Measurements from ENCODE around the gene HHIPL1. TPM values are rescaled to one million over a fixed set of nuclear protein-coding genes. Genes with fewer than 3 reads are reported as not detected.

HHIPL1 gene
- total RNA-seq, 2 experiments from 2014 or later, result not detected

DNA sequence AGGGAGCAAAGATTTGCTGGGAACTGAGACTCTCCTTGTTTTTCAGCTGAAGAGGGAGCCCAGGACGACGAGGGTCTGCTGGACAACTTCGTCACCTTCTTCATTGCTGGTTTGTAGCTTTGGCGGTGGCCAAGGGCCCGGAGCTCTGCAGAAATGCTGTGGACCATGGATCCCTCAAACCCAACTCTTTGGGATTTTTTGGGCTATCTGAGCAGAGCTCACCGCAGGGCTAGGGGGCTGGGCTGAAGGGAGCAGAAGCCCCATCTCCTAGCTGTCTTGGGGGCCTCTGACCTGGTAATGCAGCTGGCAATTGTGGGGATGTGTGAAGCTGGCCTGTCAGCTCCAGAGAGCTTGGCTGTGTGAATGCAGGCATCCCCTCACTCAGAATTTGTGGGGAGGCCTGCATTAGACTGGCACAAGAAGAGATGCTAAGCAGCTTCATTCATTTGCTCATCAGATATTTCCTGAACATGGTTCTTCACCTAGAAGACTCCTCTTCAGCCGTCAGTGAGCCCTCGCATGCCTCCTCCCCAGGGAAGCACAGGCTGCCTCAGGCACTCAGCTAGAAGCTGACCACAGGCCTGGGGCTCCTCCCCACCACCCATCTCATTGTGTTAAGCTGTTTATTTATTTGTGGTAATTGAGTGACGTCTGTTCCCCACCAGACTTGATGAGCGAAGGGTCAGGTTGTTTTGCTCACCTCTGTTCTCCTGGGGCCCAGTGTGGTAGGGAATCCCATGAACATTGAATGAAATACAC, 71.3 kb downstream of the HHIPL1 start:
- no peak overlapping the region for H3K27ac Mint-ChIP-seq
- H3K27ac ChIP-seq (ENCODE audit: low read depth in 1 of 2, low read length in 2 of 2), result no peak overlapping the region
- no peaks in the 10 kb centered on the region for H3K9me3 Mint-ChIP-seq
- intact Hi-C loops (cut with DNase I, micrococcal nuclease), result no loop called here
- ChIA-PET CTCF (no interaction called here), POLR2A (no interaction called here)
- no peaks in the 10 kb centered on the region for H3K9me3 ChIP-seq (ENCODE audit: control insufficient read depth in 1 of 2, insufficient read depth in 1 of 2, low read length in 2 of 2)
- peaks cover 10% of the 10 kb centered on the region for H3K27me3 Mint-ChIP-seq
- ATAC-seq (ENCODE audit: poor library complexity), result no peak
- peak in 1 of 14 experiments; percentile 15 for DNase-seq
- H3K36me3 Mint-ChIP-seq (ENCODE audit: low read depth), result no peaks in the 10 kb centered on the region
- TF ChIP-seq, protein P1, sequence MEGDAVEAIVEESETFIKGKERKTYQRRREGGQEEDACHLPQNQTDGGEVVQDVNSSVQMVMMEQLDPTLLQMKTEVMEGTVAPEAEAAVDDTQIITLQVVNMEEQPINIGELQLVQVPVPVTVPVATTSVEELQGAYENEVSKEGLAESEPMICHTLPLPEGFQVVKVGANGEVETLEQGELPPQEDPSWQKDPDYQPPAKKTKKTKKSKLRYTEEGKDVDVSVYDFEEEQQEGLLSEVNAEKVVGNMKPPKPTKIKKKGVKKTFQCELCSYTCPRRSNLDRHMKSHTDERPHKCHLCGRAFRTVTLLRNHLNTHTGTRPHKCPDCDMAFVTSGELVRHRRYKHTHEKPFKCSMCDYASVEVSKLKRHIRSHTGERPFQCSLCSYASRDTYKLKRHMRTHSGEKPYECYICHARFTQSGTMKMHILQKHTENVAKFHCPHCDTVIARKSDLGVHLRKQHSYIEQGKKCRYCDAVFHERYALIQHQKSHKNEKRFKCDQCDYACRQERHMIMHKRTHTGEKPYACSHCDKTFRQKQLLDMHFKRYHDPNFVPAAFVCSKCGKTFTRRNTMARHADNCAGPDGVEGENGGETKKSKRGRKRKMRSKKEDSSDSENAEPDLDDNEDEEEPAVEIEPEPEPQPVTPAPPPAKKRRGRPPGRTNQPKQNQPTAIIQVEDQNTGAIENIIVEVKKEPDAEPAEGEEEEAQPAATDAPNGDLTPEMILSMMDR (IDR thresholded peaks at IDR 0.05), result no peak
- peaks cover 0 to 3% of the 10 kb centered on the region in 2 experiments for H3K27me3 ChIP-seq (ENCODE audit: control insufficient read depth in 1 of 2, insufficient read depth in 2 of 2, low read length in 2 of 2)
- no peak overlapping the region for H3K4me3 ChIP-seq (ENCODE audit: low read length)
- H3K4me1 Mint-ChIP-seq (ENCODE audit: low read depth), result no peaks in the 10 kb centered on the region
- H3K36me3 ChIP-seq (ENCODE audit: insufficient read depth, low read length), result no peaks in the 10 kb centered on the region
- H3K4me3 Mint-ChIP-seq, result no peak overlapping the region
- H3K4me1 ChIP-seq (ENCODE audit: insufficient read depth, low read length), result no peaks in the 10 kb centered on the region

DNA sequence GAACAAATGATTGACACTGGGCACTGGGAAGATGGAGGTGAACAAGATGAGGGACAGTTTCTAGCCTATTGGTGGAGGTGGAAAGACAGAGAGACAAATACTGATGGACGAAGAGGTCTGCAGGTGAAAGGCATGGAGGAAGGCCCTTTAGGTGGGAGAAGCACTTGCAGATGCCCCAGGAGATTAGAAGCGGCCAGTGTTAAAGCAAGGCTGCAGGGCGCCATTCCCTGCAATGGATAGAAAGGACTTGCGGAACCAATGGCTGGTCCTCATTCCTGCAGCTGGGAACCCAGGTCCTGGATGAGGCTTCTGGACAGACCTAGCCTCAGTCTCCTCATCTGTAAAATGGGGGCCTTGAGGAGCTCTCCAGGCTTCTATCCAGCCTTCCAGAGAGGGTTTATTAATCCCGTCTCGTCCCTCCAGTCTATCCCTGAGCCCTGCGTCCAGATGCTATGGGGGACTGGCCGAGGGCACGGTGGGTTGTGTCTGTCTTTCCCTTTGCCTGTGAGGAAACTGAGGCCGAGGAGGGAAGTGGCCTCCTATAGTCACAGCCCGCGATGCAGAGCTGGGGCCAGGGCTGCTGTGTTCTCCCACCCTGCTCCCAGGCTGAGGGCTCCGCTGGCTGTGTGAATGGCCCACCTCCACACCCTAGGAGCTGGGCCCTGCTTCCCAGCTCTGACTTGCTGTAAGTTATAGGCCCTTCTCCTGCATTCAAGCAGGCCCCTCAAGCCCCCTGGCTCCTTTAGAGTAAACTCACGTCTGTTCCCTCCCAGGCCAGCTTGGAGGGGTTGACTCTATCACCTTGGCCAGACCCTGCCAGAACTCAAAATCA, 72.1 kb downstream of the HHIPL1 start:
- H3K4me3 ChIP-seq (ENCODE audit: low read length), result no peak overlapping the region

DNA sequence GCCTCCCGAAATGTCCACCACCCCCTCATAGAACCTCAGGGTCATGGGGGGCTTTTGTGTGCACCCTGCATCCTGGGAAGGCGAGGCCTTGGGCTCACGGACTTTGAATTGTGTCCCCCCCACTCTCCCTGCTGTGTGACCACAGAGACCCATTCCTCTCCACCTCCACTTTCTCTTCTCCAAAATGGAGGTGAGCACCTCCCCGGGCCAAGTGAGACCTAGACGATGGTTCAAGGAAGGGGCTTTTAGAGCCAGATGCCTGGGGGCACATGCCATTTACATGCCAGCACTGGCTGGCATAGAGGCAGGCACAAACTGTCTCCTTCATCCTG, 72.7 kb downstream of the HHIPL1 start:
- Mint-ChIP-seq H3K4me3 (no peak overlapping the region), H3K27ac (no peak overlapping the region), H3K27me3 (peaks cover 10% of the 10 kb centered on the region), H3K4me1 (ENCODE audit: low read depth) (no peaks in the 10 kb centered on the region), H3K9me3 (no peaks in the 10 kb centered on the region), H3K36me3 (ENCODE audit: low read depth) (no peaks in the 10 kb centered on the region)
- TF ChIP-seq, protein P1 (IDR thresholded peaks at IDR 0.05), result no peak
- ChIA-PET POLR2A (no interaction called here), CTCF (no interaction called here)
- Histone ChIP-seq H3K4me1 (ENCODE audit: insufficient read depth, low read length) (no peaks in the 10 kb centered on the region), H3K4me3 (ENCODE audit: low read length) (no peak overlapping the region), H3K9me3 (ENCODE audit: control insufficient read depth in 1 of 2, insufficient read depth in 1 of 2, low read length in 2 of 2) (no peaks in the 10 kb centered on the region), H3K36me3 (ENCODE audit: insufficient read depth, low read length) (no peaks in the 10 kb centered on the region), H3K27me3 (ENCODE audit: control insufficient read depth in 1 of 2, insufficient read depth in 2 of 2, low read length in 2 of 2) (peaks cover 0 to 3% of the 10 kb centered on the region in 2 experiments), H3K27ac (ENCODE audit: low read depth in 1 of 2, low read length in 2 of 2) (no peak overlapping the region)
- no peak for DNase-seq
- intact Hi-C loops (cut with DNase I, micrococcal nuclease), result no loop called here
- ATAC-seq (ENCODE audit: poor library complexity), result no peak

More for the DNA sequence above, 72.1 kb downstream of the HHIPL1 start:
- no peak for ATAC-seq (ENCODE audit: poor library complexity)
- H3K4me1 ChIP-seq (ENCODE audit: insufficient read depth, low read length), result no peaks in the 10 kb centered on the region
- Mint-ChIP-seq H3K36me3 (ENCODE audit: low read depth) (no peaks in the 10 kb centered on the region), H3K27ac (no peak overlapping the region), H3K9me3 (no peaks in the 10 kb centered on the region), H3K27me3 (peaks cover 10% of the 10 kb centered on the region), H3K4me3 (no peak overlapping the region), H3K4me1 (ENCODE audit: low read depth) (no peaks in the 10 kb centered on the region)
- peak in 2 of 14 experiments; percentile 1 to 22 for DNase-seq
- H3K27ac ChIP-seq (ENCODE audit: low read depth in 1 of 2, low read length in 2 of 2), result no peak overlapping the region
- intact Hi-C loops (cut with DNase I, micrococcal nuclease), result no loop called here
- TF ChIP-seq, protein P1 (IDR thresholded peaks at IDR 0.05), result no peak
- H3K36me3 ChIP-seq (ENCODE audit: insufficient read depth, low read length), result no peaks in the 10 kb centered on the region
- ChIA-PET CTCF (no interaction called here), POLR2A (no interaction called here)
- H3K27me3 ChIP-seq (ENCODE audit: control insufficient read depth in 1 of 2, insufficient read depth in 2 of 2, low read length in 2 of 2), result peaks cover 0 to 3% of the 10 kb centered on the region in 2 experiments
- no peaks in the 10 kb centered on the region for H3K9me3 ChIP-seq (ENCODE audit: control insufficient read depth in 1 of 2, insufficient read depth in 1 of 2, low read length in 2 of 2)

All from CD4-positive, alpha-beta T cell (primary cell).